Mucosa of stomach (tissue), 1 donor: Measurements from ENCODE around the gene AGBL1.

Experiments used
- H3K27me3 ChIP-seq: one replicate; pipeline ENCODE4 v1.7.0; 2013; ENCODE audit warnings: mild to moderate bottlenecking, low read length; ENCODE audit not compliant: control insufficient read depth, insufficient read depth
- H3K36me3 ChIP-seq: one replicate; pipeline ENCODE4 v1.7.0; 2013; ENCODE audit warnings: low read length; ENCODE audit not compliant: control insufficient read depth, insufficient read depth
- H3K4me1 ChIP-seq: one replicate; pipeline ENCODE4 v1.7.0; 2013; ENCODE audit warnings: mild to moderate bottlenecking, low read length; ENCODE audit not compliant: control insufficient read depth, insufficient read depth
- H3K4me3 ChIP-seq: one replicate; pipeline ENCODE4 v1.7.0; 2013; ENCODE audit warnings: low read length
- H3K9ac ChIP-seq: one replicate; pipeline ENCODE4 v1.7.0; 2013; ENCODE audit warnings: mild to moderate bottlenecking, low read length, moderate library complexity
- H3K9me3 ChIP-seq: one replicate; pipeline ENCODE4 v1.7.0; 2013; ENCODE audit warnings: mild to moderate bottlenecking, low read length, moderate library complexity; ENCODE audit not compliant: control insufficient read depth
- donor health status: Pancreatic carcinoma.

Gene AGBL1

GRCh38 chr15:86403221-86403620, 323.6 kb downstream of the AGBL1 start:
- H3K9ac ChIP-seq: no peak overlapping the region
- H3K4me3 ChIP-seq: no peak overlapping the region
- no peaks in the 10 kb centered on the region for H3K4me1 ChIP-seq
- no peaks in the 10 kb centered on the region for H3K9me3 ChIP-seq
- H3K36me3 ChIP-seq: no peaks in the 10 kb centered on the region
- H3K27me3 ChIP-seq: no peaks in the 10 kb centered on the region

- Histone ChIP-seq H3K4me1 (no peaks in the 10 kb centered on the region), H3K27me3 (no peaks in the 10 kb centered on the region)
Observed at GRCh38 chr15:86403914-86404583, 324.4 kb downstream of the AGBL1 start.

GRCh38 chr15:86408261-86408660, 328.6 kb downstream of the AGBL1 start:
- Histone ChIP-seq H3K9me3 (no peaks in the 10 kb centered on the region), H3K36me3 (no peaks in the 10 kb centered on the region), H3K4me1 (no peaks in the 10 kb centered on the region), H3K4me3 (no peak overlapping the region), H3K27me3 (no peaks in the 10 kb centered on the region), H3K9ac (no peak overlapping the region)

More at GRCh38 chr15:86403914-86404583, 324.4 kb downstream of the AGBL1 start:
- Histone ChIP-seq H3K36me3 (no peaks in the 10 kb centered on the region), H3K4me3 (no peak overlapping the region), H3K9ac (no peak overlapping the region), H3K9me3 (no peaks in the 10 kb centered on the region)

- Histone ChIP-seq H3K27me3 (no peaks in the 10 kb centered on the region), H3K9ac (no peak overlapping the region), H3K4me1 (no peaks in the 10 kb centered on the region), H3K4me3 (no peak overlapping the region), H3K36me3 (no peaks in the 10 kb centered on the region), H3K9me3 (no peaks in the 10 kb centered on the region)
Observed at GRCh38 chr15:86411916-86412315, 332.2 kb downstream of the AGBL1 start.

DNA sequence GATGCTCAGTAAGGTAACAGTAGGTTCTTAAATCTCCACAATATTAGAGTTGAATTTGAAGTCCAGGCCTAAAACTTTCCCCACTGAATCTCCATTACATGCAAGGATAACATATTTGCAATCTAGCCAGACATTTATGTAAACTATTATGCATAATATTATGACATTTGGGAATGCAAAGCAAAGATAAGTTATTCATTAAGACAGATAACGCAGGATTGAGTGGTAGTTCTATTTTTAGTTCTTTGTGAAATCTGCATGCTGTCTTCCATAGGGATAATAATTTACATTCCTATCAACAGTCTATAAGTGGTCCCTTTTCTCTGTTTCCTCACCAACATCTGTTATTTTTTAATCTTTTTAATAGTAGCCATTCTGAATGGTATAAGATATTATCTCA, 333.5 kb downstream of the AGBL1 start:
- Histone ChIP-seq H3K4me1 (no peaks in the 10 kb centered on the region), H3K27me3 (no peaks in the 10 kb centered on the region)

GRCh38 chr15:86425746-86426145, 346.1 kb downstream of the AGBL1 start:
- no peaks in the 10 kb centered on the region for H3K9me3 ChIP-seq
- no peak overlapping the region for H3K9ac ChIP-seq
- H3K4me1 ChIP-seq: no peaks in the 10 kb centered on the region
- no peaks in the 10 kb centered on the region for H3K36me3 ChIP-seq
- H3K27me3 ChIP-seq: no peaks in the 10 kb centered on the region
- H3K4me3 ChIP-seq: no peak overlapping the region

More for the DNA sequence above, 333.5 kb downstream of the AGBL1 start:
- Histone ChIP-seq H3K36me3 (no peaks in the 10 kb centered on the region), H3K9ac (no peak overlapping the region), H3K4me3 (no peak overlapping the region), H3K9me3 (no peaks in the 10 kb centered on the region)

- Histone ChIP-seq H3K4me3 (no peak overlapping the region), H3K9me3 (no peaks in the 10 kb centered on the region), H3K36me3 (no peaks in the 10 kb centered on the region)
Observed at GRCh38 chr15:86432861-86433260, 353.2 kb downstream of the AGBL1 start.

GRCh38 chr15:86433983-86434382, 354.3 kb downstream of the AGBL1 start:
- Histone ChIP-seq H3K36me3 (no peaks in the 10 kb centered on the region), H3K9ac (no peak overlapping the region), H3K9me3 (no peaks in the 10 kb centered on the region), H3K4me1 (no peaks in the 10 kb centered on the region), H3K27me3 (no peaks in the 10 kb centered on the region), H3K4me3 (no peak overlapping the region)

More at GRCh38 chr15:86432861-86433260, 353.2 kb downstream of the AGBL1 start:
- H3K27me3 ChIP-seq: no peaks in the 10 kb centered on the region
- H3K9ac ChIP-seq: no peak overlapping the region
- H3K4me1 ChIP-seq: no peaks in the 10 kb centered on the region

DNA sequence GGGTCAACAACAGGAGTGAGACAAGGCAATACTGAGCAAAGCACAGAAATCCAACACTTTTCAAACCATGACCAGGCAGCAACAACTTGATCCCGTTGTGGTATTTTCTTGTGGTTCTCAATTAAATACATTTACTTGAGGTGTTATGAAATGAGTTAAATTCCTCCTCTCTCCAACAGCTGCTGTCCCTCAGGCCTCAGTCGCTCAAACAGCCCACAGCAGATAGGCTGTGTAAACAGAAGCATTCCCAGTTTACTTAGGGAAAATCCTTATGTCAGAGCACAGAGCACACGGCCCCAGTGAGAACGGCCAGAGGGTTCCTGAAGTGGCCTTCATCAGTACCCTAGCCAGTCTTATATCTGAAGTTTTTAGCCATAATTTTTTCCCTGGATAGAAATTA, 359.9 kb downstream of the AGBL1 start:
- no peaks in the 10 kb centered on the region for H3K27me3 ChIP-seq
- H3K9me3 ChIP-seq: no peaks in the 10 kb centered on the region
- H3K36me3 ChIP-seq: no peaks in the 10 kb centered on the region
- H3K9ac ChIP-seq: no peak overlapping the region
- no peaks in the 10 kb centered on the region for H3K4me1 ChIP-seq
- H3K4me3 ChIP-seq: no peak overlapping the region

DNA sequence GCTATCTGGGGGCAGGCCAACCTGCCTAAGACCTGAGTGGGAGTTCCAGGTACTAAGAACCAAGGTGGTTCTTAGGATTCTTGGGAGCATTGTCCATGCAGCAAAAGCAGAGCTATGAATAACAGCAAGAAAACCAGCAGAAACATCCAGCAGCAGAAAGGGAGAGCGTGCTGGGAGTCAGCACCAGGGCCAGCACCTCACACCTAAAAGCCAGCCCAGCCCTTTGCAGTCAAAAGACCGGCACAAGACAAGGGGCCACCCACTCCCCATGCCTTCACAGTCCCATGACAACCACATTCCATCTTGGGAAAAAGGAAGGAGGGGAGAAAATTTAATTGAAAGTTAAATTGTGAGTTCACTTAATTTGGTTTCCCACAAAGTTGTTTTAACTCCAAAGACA, 364.9 kb downstream of the AGBL1 start:
- H3K4me1 ChIP-seq: no peaks in the 10 kb centered on the region
- H3K9me3 ChIP-seq: no peaks in the 10 kb centered on the region
- H3K9ac ChIP-seq: no peak overlapping the region
- H3K36me3 ChIP-seq: no peaks in the 10 kb centered on the region
- H3K27me3 ChIP-seq: no peaks in the 10 kb centered on the region
- no peak overlapping the region for H3K4me3 ChIP-seq

- Histone ChIP-seq H3K4me3 (no peak overlapping the region), H3K36me3 (no peaks in the 10 kb centered on the region), H3K9me3 (no peaks in the 10 kb centered on the region), H3K9ac (no peak overlapping the region), H3K27me3 (no peaks in the 10 kb centered on the region), H3K4me1 (no peaks in the 10 kb centered on the region)
Observed at GRCh38 chr15:86445579-86446252, 366.0 kb downstream of the AGBL1 start.

DNA sequence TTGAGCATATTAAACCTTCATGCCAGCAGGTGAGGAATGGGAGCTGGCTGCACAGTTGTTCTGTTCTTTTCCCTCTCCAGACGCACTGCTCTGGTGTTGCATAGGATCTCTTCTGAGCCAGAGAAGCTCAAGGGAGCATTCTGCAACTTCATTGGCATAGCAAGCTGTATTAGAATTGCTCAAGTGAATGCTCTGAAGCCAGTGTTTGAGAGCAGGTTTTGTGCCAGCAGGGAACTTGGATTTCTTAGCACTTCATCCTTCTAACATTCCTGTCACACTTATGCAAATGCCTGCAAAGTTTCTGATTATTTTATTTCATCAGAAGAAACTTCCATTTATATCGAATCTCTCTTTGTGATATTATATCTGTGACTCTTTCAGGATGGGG, 366.6 kb downstream of the AGBL1 start:
- no peak overlapping the region for H3K4me3 ChIP-seq
- H3K27me3 ChIP-seq: no peaks in the 10 kb centered on the region
- no peaks in the 10 kb centered on the region for H3K9me3 ChIP-seq
- no peak overlapping the region for H3K9ac ChIP-seq
- H3K36me3 ChIP-seq: no peaks in the 10 kb centered on the region
- H3K4me1 ChIP-seq: no peaks in the 10 kb centered on the region
